Mesendoderm (in vitro differentiated cells): Measurements from ENCODE around the gene CAV2.

Experiments
- DNase-seq: peaks from one replicate; pipeline ENCODE4 v3.0.0; 2013
- H2AK5ac ChIP-seq: 2 replicates; pipeline ENCODE4 v1.6.1; 2013; ENCODE audit warnings: low read length, inconsistent platforms
- H2BK120ac ChIP-seq: 2 replicates; pipeline ENCODE4 v1.6.1; 2013; ENCODE audit warnings: low read depth, mild to moderate bottlenecking, low read length, moderate library complexity, mixed read lengths
- H2BK15ac ChIP-seq: replicated peaks from 2 replicates; pipeline ENCODE4 v1.6.1; 2013; ENCODE audit warnings: low read depth, mild to moderate bottlenecking, moderate library complexity
- H2BK5ac ChIP-seq: 2 replicates; pipeline ENCODE4 v1.6.1; 2013; ENCODE audit warnings: low read length, inconsistent platforms
- H3K18ac ChIP-seq: 2 replicates; pipeline ENCODE4 v1.6.1; 2013; ENCODE audit warnings: mild to moderate bottlenecking, low read length, mixed read lengths
- H3K23ac ChIP-seq: one replicate; pipeline ENCODE4 v1.6.1; 2013; ENCODE audit warnings: low read length
- H3K27ac ChIP-seq: 2 replicates; pipeline ENCODE4 v1.5.1; 2013; ENCODE audit warnings: low read depth, mild to moderate bottlenecking, inconsistent platforms, low read length, moderate library complexity
- H3K27me3 ChIP-seq: 2 replicates; pipeline ENCODE4 v1.6.1; 2013; ENCODE audit warnings: low read length, control low read depth, mild to moderate bottlenecking, inconsistent platforms; ENCODE audit not compliant: insufficient read depth, poor library complexity
- H3K36me3 ChIP-seq: 2 replicates; pipeline ENCODE4 v1.6.1; 2013; ENCODE audit warnings: low read length, inconsistent platforms; ENCODE audit not compliant: control insufficient read depth, insufficient read depth
- H3K4ac ChIP-seq: one replicate; pipeline ENCODE4 v1.6.1; 2013; ENCODE audit warnings: low read depth, mild to moderate bottlenecking, low read length, moderate library complexity
- H3K4me1 ChIP-seq: 2 replicates; pipeline ENCODE4 v1.6.1; 2013; ENCODE audit warnings: low read depth, low read length, inconsistent platforms; ENCODE audit not compliant: control insufficient read depth
- H3K4me2 ChIP-seq: 2 replicates; pipeline ENCODE4 v1.6.1; 2013; ENCODE audit warnings: low read length
- H3K4me3 ChIP-seq: 2 replicates; pipeline ENCODE4 v1.5.1; 2013; ENCODE audit warnings: mild to moderate bottlenecking, low read length
- H3K56ac ChIP-seq: one replicate; pipeline ENCODE4 v1.6.1; 2013; ENCODE audit warnings: low read length
- H3K79me1 ChIP-seq: 2 replicates; pipeline ENCODE4 v1.6.1; 2013; ENCODE audit warnings: low read length, inconsistent platforms
- H3K79me2 ChIP-seq: 2 replicates; pipeline ENCODE4 v1.6.1; 2013; ENCODE audit warnings: mild to moderate bottlenecking, low read length; ENCODE audit not compliant: control insufficient read depth, insufficient read depth
- H3K9ac ChIP-seq: 2 replicates; pipeline ENCODE4 v1.6.1; 2013; ENCODE audit warnings: low read length, inconsistent platforms
- H4K5ac ChIP-seq: one replicate; pipeline ENCODE4 v1.6.1; 2013; ENCODE audit warnings: low read length
- H4K8ac ChIP-seq: one replicate; pipeline ENCODE4 v1.6.1; 2013; ENCODE audit warnings: low read depth, mild to moderate bottlenecking, control low read depth, low read length, moderate library complexity
- WGBS: extraction: QIAGEN DNeasy Blood & Tissue Kit; methylation state at CpG from one replicate; pipeline ENCODE4 v1.1.7; 2013; ENCODE audit warnings: low lambda C conversion rate, missing lambda C conversion rate; ENCODE audit not compliant: insufficient coverage; ENCODE audit errors: extremely low coverage; 5-methylcytosine and 5-hydroxymethylcytosine counted together

Gene CAV2

GRCh38 chr7:116553168-116553964 lies 53.8 kb downstream of the CAV2 start:
- peaks cover 3% of the 10 kb centered on the region for H3K4me1 ChIP-seq
- H2BK5ac ChIP-seq: no peak overlapping the region
- H3K56ac ChIP-seq: no peak overlapping the region
- H3K4me3 ChIP-seq: no peak overlapping the region
- H3K4me2 ChIP-seq: no peak overlapping the region
- no peaks in the 10 kb centered on the region for H3K36me3 ChIP-seq
- no peak overlapping the region for H2AK5ac ChIP-seq
- no CpG with 5 or more reads among the region's 3 CpGs for WGBS
- no peak overlapping the region for H3K27ac ChIP-seq
- no peaks in the 10 kb centered on the region for H3K27me3 ChIP-seq
- no peak overlapping the region for H3K23ac ChIP-seq
- H3K4ac ChIP-seq: no peak overlapping the region
- H3K18ac ChIP-seq: no peak overlapping the region
- no peak overlapping the region for H3K9ac ChIP-seq
- no peaks in the 10 kb centered on the region for H3K79me1 ChIP-seq
- H3K79me2 ChIP-seq: no peaks in the 10 kb centered on the region
- no peak overlapping the region for H2BK120ac ChIP-seq
- no peak overlapping the region for H4K8ac ChIP-seq
- no peak for DNase-seq
- no peak overlapping the region for H2BK15ac ChIP-seq
- H4K5ac ChIP-seq: no peak overlapping the region

- Histone ChIP-seq H3K56ac (no peak overlapping the region), H3K27ac (no peak overlapping the region), H3K4me3 (no peak overlapping the region), H3K79me2 (no peaks in the 10 kb centered on the region), H2BK5ac (no peak overlapping the region), H2BK120ac (no peak overlapping the region), H3K18ac (no peak overlapping the region), H3K9ac (no peak overlapping the region), H3K4ac (no peak overlapping the region), H4K8ac (no peak overlapping the region), H4K5ac (no peak overlapping the region), H3K79me1 (no peaks in the 10 kb centered on the region), H3K36me3 (no peaks in the 10 kb centered on the region), H2AK5ac (no peak overlapping the region), H3K4me1 (peaks cover 3% of the 10 kb centered on the region), H3K23ac (no peak overlapping the region), H3K4me2 (no peak overlapping the region), H3K27me3 (no peaks in the 10 kb centered on the region), H2BK15ac (no peak overlapping the region)
- DNase-seq: no peak
Measured at GRCh38 chr7:116554436-116554835, 54.9 kb downstream of the CAV2 start.

- H2AK5ac ChIP-seq: no peak overlapping the region
- H3K4ac ChIP-seq: no peak overlapping the region
- H2BK15ac ChIP-seq: no peak overlapping the region
- H3K4me1 ChIP-seq: peaks cover 3% of the 10 kb centered on the region
- no peak overlapping the region for H2BK5ac ChIP-seq
- no peak overlapping the region for H3K4me3 ChIP-seq
- no peak overlapping the region for H3K18ac ChIP-seq
- H3K4me2 ChIP-seq: no peak overlapping the region
- no peak overlapping the region for H3K9ac ChIP-seq
- no CpG with 5 or more reads among the region's 4 CpGs for WGBS
- no peak for DNase-seq
- no peak overlapping the region for H3K56ac ChIP-seq
- no peak overlapping the region for H3K27ac ChIP-seq
- no peak overlapping the region for H2BK120ac ChIP-seq
- no peak overlapping the region for H4K5ac ChIP-seq
- H3K79me2 ChIP-seq: no peaks in the 10 kb centered on the region
- no peaks in the 10 kb centered on the region for H3K36me3 ChIP-seq
- no peaks in the 10 kb centered on the region for H3K27me3 ChIP-seq
- no peaks in the 10 kb centered on the region for H3K79me1 ChIP-seq
- no peak overlapping the region for H3K23ac ChIP-seq
- no peak overlapping the region for H4K8ac ChIP-seq
Measured at GRCh38 chr7:116554911-116555310, 55.4 kb downstream of the CAV2 start.

- Histone ChIP-seq H4K8ac (no peak overlapping the region), H2BK120ac (no peak overlapping the region), H3K36me3 (no peaks in the 10 kb centered on the region), H3K79me1 (no peaks in the 10 kb centered on the region), H3K4ac (no peak overlapping the region), H3K9ac (no peak overlapping the region), H2AK5ac (no peak overlapping the region), H3K18ac (no peak overlapping the region), H3K79me2 (no peaks in the 10 kb centered on the region), H3K4me1 (peaks cover 3% of the 10 kb centered on the region), H3K56ac (no peak overlapping the region), H3K4me2 (no peak overlapping the region), H2BK15ac (no peak overlapping the region), H2BK5ac (no peak overlapping the region), H3K23ac (no peak overlapping the region), H3K27me3 (no peaks in the 10 kb centered on the region), H3K4me3 (no peak overlapping the region), H4K5ac (no peak overlapping the region), H3K27ac (no peak overlapping the region)
- WGBS: no CpG with 5 or more reads among the region's 3 CpGs
- no peak for DNase-seq
Measured at GRCh38 chr7:116557066-116557585, 57.6 kb downstream of the CAV2 start.

GRCh38 chr7:116557901-116558300 lies 58.4 kb downstream of the CAV2 start:
- no peak overlapping the region for H2BK15ac ChIP-seq
- no peak overlapping the region for H4K5ac ChIP-seq
- no peak overlapping the region for H3K18ac ChIP-seq
- H3K4me1 ChIP-seq: peaks cover 3% of the 10 kb centered on the region
- H3K79me2 ChIP-seq: no peaks in the 10 kb centered on the region
- peak; percentile 52 for DNase-seq
- no peak overlapping the region for H3K4ac ChIP-seq
- no peak overlapping the region for H4K8ac ChIP-seq
- H3K4me3 ChIP-seq: no peak overlapping the region
- no CpG with 5 or more reads among the region's 4 CpGs for WGBS
- H3K27me3 ChIP-seq: no peaks in the 10 kb centered on the region
- H3K9ac ChIP-seq: no peak overlapping the region
- H3K23ac ChIP-seq: no peak overlapping the region
- no peak overlapping the region for H2BK120ac ChIP-seq
- no peak overlapping the region for H3K27ac ChIP-seq
- H3K4me2 ChIP-seq: no peak overlapping the region
- no peak overlapping the region for H3K56ac ChIP-seq
- no peaks in the 10 kb centered on the region for H3K79me1 ChIP-seq
- H2BK5ac ChIP-seq: no peak overlapping the region
- no peak overlapping the region for H2AK5ac ChIP-seq
- no peaks in the 10 kb centered on the region for H3K36me3 ChIP-seq
